Fibroblast of the aortic adventitia (primary cell): ENCODE measurements around the gene GLIPR2. TPM values are rescaled to one million over a fixed set of nuclear protein-coding genes. Genes with fewer than 3 reads are reported as not detected.
A peak's percentile ranks its signal among the peaks of the same experiment; 100 is the strongest.
"Not testable (repeated sequence)": the region's sequence is repeated elsewhere in the genome, so short reads cannot be mapped to it uniquely, and the experiment has no call there.

ENCODE experiments used
- DNase-seq: peaks from one replicate; pipeline ENCODE4 v3.0.0-alpha.2; 2010; ENCODE audit warnings: low read depth
- H3K4me3 ChIP-seq: 2 replicates; pipeline ENCODE4 v1.5.1; 2011; ENCODE audit warnings: low read depth, mild to moderate bottlenecking, control low read depth, low read length, moderate library complexity
- CTCF ChIP-seq: IDR thresholded peaks from 2 replicates; pipeline ENCODE4 v1.5.1; 2011; ENCODE audit warnings: mild to moderate bottlenecking, low read length, control low read depth, inconsistent platforms; ENCODE audit not compliant: insufficient read depth
- total RNA-seq: library from RNA; depleted of rRNA; stranded (reverse); fragments of >200 nt; gene quantifications from 2 replicates; pipeline ENCODE4 v1.2.3, GENCODE V29; 2012; ENCODE audit warnings: low replicate concordance

The GLIPR2 gene
- total RNA-seq, result 24.3 and 36.6 TPM in 2 replicates

- peak within 1 kb of the TSS; percentile 78 for H3K4me3 ChIP-seq
- peak; percentile 3 for TF ChIP-seq CTCF
- DNase-seq, result peak; percentile 58
Observed at GRCh38 chr9:36136272-36136893, at the start of gene GLIPR2. Gene GLIPR2, plus strand, starts transcription at chr9:36136733. Its CDS starts 46 bp downstream, at chr9:36136779.

- DNase-seq, H3K4me3 ChIP-seq: not testable (repeated sequence)
Observed at GRCh38 chr9:36087054-36087453, 49.5 kb upstream of the GLIPR2 start.

- no peak for TF ChIP-seq CTCF
- DNase-seq, result no peak
- H3K4me3 ChIP-seq, result no peak overlapping the region
Observed at GRCh38 chr9:36088020-36088419, 48.5 kb upstream of the GLIPR2 start.

- no peak overlapping the region for H3K4me3 ChIP-seq
- peak; percentile 74 for DNase-seq
- TF ChIP-seq CTCF, result no peak
Observed at GRCh38 chr9:36091026-36091953, 45.2 kb upstream of the GLIPR2 start.

GRCh38 chr9:36092014-36092413 is 44.5 kb upstream of the GLIPR2 start:
- TF ChIP-seq CTCF, result no peak
- no peak for DNase-seq
- H3K4me3 ChIP-seq, result no peak overlapping the region

GRCh38 chr9:36092509-36093215 is 43.9 kb upstream of the GLIPR2 start:
- no peak overlapping the region for H3K4me3 ChIP-seq

More at GRCh38 chr9:36092509-36093215, 43.9 kb upstream of the GLIPR2 start:
- no peak for TF ChIP-seq CTCF
- no peak for DNase-seq
